ENCODE measurements around the gene DEDD.

DEDD gene

GRCh38 chr1:161160671-161161145, 28.2 kb upstream of the DEDD start:
- no peak overlapping the region for H3K4me3 ChIP-seq (ENCODE audit: low read depth, low read length)
- DNase-seq (ENCODE audit: low read depth), result no peak
- TF ChIP-seq POLR2A (IDR thresholded peaks at IDR 0.05; ENCODE audit: extremely low read depth, insufficient read length) (no peak), MYC (IDR thresholded peaks at IDR 0.05; ENCODE audit: low read depth, low read length) (no peak)
- TF ChIP-seq, protein P1, sequence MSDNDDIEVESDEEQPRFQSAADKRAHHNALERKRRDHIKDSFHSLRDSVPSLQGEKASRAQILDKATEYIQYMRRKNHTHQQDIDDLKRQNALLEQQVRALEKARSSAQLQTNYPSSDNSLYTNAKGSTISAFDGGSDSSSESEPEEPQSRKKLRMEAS (IDR thresholded peaks at IDR 0.05; ENCODE audit: low read depth, low read length), result no peak
- TF ChIP-seq, protein P2, sequence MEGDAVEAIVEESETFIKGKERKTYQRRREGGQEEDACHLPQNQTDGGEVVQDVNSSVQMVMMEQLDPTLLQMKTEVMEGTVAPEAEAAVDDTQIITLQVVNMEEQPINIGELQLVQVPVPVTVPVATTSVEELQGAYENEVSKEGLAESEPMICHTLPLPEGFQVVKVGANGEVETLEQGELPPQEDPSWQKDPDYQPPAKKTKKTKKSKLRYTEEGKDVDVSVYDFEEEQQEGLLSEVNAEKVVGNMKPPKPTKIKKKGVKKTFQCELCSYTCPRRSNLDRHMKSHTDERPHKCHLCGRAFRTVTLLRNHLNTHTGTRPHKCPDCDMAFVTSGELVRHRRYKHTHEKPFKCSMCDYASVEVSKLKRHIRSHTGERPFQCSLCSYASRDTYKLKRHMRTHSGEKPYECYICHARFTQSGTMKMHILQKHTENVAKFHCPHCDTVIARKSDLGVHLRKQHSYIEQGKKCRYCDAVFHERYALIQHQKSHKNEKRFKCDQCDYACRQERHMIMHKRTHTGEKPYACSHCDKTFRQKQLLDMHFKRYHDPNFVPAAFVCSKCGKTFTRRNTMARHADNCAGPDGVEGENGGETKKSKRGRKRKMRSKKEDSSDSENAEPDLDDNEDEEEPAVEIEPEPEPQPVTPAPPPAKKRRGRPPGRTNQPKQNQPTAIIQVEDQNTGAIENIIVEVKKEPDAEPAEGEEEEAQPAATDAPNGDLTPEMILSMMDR (IDR thresholded peaks at IDR 0.05; ENCODE audit: low read depth, low read length), result no peak

- TF ChIP-seq, protein P2 (IDR thresholded peaks at IDR 0.05; ENCODE audit: low read depth, low read length), result no peak
- TF ChIP-seq POLR2A (IDR thresholded peaks at IDR 0.05; ENCODE audit: extremely low read depth, insufficient read length) (no peak), MYC (IDR thresholded peaks at IDR 0.05; ENCODE audit: low read depth, low read length) (no peak)
- TF ChIP-seq, protein P1 (IDR thresholded peaks at IDR 0.05; ENCODE audit: low read depth, low read length), result no peak
- H3K4me3 ChIP-seq (ENCODE audit: low read depth, low read length), result peak overlapping the region; percentile 85
- no peak for DNase-seq (ENCODE audit: low read depth)
Observed at GRCh38 chr1:161159913-161160243, 27.4 kb upstream of the DEDD start.

DNA sequence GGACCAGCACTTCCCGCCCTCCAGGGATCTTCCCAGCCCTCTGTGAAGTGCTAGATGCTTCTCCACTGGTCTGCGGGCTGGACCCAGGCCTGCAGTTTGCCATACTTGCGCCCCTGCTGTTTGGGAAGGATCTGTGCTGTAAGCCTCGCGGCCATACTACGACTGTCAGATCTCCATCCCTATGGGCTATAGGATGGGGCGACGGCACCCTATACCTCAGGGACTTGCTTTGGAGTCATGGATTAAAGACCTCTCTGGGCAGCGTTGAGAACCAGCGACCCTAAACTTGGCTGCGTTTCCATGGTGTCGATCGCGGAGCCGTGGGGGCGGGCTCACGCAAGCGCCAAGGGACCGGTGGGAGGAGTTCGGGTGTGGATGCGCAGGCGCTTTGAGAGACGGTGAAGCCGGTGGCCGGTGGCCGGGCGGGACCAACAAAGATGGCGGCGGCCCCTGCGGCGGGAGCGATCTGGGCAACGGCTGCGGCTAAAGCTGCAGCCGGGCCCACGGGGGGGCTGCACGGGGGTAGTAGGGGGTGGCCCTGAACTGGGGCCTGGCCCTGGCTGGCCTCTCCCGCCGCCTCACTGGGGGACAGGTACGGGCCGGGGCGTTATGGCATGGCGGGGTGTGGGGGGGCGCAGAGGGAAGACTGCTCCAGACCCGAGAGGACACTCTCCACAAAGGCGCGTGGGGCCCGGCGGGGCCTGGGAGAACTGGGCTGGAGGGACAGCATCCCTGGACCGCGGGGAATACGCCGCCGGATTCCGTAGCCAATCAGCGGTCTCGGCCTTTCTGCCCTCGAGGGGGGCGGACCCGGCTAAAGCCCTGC, 26.8 kb upstream of the DEDD start, which contains the start of gene USP21:
TSS of gene USP21 (plus strand) at position 414 of the 826 bp plus-strand sequence. CDS start 1,141 bp downstream, outside the sequence.
- peak; percentile 90 for DNase-seq (ENCODE audit: low read depth)
- peak within 1 kb of the TSS; percentile 85 for H3K4me3 ChIP-seq (ENCODE audit: low read depth, low read length)
- TF ChIP-seq, protein P1 (IDR thresholded peaks at IDR 0.05; ENCODE audit: low read depth, low read length), result peak; percentile 17; the same call in 1 of the 2 replicates
- peak; percentile 74 for TF ChIP-seq POLR2A (IDR thresholded peaks at IDR 0.05; ENCODE audit: extremely low read depth, insufficient read length)
- peak; percentile 34; the same call in 1 of the 2 replicates for TF ChIP-seq MYC (IDR thresholded peaks at IDR 0.05; ENCODE audit: low read depth, low read length)
- TF ChIP-seq, protein P2 (IDR thresholded peaks at IDR 0.05; ENCODE audit: low read depth, low read length), result no peak

DNA sequence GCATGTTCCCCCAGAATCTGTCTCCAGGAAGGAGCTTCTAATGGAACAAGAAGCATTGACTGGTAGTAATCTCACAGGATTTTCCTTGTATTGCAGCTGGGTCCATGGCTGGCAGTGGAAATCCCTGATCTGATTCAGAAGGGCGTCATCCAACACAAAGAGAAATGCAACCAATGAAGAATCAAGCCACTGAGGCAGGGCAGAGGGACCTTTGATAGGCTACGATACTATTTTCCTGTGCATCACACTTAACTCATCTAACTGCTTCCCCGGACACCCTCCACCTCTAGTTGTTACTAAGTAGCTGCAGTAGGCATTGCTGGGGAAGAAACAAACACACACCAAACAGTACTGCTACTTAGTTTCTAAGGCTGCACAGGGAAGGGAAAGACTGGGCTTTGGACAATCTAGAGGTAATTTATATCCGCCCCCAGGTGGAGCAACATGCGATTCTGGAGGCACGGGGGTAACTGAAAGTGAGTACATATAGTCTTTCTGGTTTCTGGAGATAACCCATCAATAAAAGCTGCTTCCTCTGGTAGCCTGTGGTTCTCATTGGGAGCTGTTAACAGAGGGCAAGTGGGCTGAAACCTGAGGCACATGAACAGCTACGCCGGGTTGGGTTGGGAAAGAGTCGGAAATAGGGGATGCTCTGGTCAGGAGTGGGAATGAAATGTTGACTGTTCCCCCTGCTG, 26.0 kb upstream of the DEDD start:
- no peak for DNase-seq (ENCODE audit: low read depth)
- peak overlapping the region; percentile 50 for H3K4me3 ChIP-seq (ENCODE audit: low read depth, low read length)
- TF ChIP-seq MYC (IDR thresholded peaks at IDR 0.05; ENCODE audit: low read depth, low read length) (no peak), POLR2A (IDR thresholded peaks at IDR 0.05; ENCODE audit: extremely low read depth, insufficient read length) (no peak)
- TF ChIP-seq, protein P2 (IDR thresholded peaks at IDR 0.05; ENCODE audit: low read depth, low read length), result no peak
- TF ChIP-seq, protein P1 (IDR thresholded peaks at IDR 0.05; ENCODE audit: low read depth, low read length), result no peak

DNA sequence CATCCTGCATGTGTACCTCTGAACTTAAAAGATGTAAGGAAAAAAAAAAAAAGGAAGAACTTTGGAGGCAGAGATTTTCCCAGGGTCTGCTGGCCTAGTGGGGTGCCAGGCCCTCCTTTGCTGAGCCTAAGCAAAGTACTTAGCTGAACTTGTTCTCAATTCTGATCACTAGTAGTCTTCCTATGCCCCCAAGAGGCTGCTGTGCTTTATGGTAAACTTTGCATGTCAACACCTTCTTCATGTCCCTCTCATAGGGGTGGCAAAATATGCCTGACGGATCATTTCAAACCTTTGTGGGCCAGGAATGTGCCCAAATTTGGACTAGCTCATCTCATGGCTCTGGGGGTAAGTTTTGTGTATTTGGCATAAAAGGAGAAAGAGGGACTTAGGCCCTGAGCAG, 25.4 kb upstream of the DEDD start:
- H3K4me3 ChIP-seq (ENCODE audit: low read depth, low read length), result no peak overlapping the region
- DNase-seq (ENCODE audit: low read depth), result no peak
- TF ChIP-seq, protein P1 (IDR thresholded peaks at IDR 0.05; ENCODE audit: low read depth, low read length), result no peak
- TF ChIP-seq POLR2A (IDR thresholded peaks at IDR 0.05; ENCODE audit: extremely low read depth, insufficient read length) (no peak), MYC (IDR thresholded peaks at IDR 0.05; ENCODE audit: low read depth, low read length) (no peak)
- TF ChIP-seq, protein P2 (IDR thresholded peaks at IDR 0.05; ENCODE audit: low read depth, low read length), result no peak

Data from NB4 (cell line).